GM23248 (cell line): Measurements from ENCODE around the gene CRB2. TPM values are rescaled to one million over a fixed set of nuclear protein-coding genes. Genes with fewer than 3 reads are reported as not detected.
A peak's percentile ranks its signal among the peaks of the same experiment; 100 is the strongest.

Source experiments
- DNase-seq: peaks from one replicate; pipeline ENCODE4 v3.0.0-alpha.2; 2015
- H2AFZ ChIP-seq: fragments of 200-600 bp; sonication (generic); 2 replicates; pipeline ENCODE4 v1.6.1; 2016; ENCODE audit warnings: antibody characterized with exemption
- H3F3A ChIP-seq: fragments of 200-600 bp; sonication (generic); 2 replicates; pipeline ENCODE4 v1.6.1; 2016; ENCODE audit warnings: mild to moderate bottlenecking, antibody characterized with exemption, mixed run types; ENCODE audit not compliant: insufficient read depth
- H3K27ac ChIP-seq: fragments of 200-600 bp; sonication (generic); 2 replicates; pipeline ENCODE4 v1.5.1; 2016; ENCODE audit warnings: mild to moderate bottlenecking
- H3K27me3 ChIP-seq: fragments of 200-600 bp; sonication (generic); replicated peaks from 2 replicates; pipeline ENCODE4 v1.6.1; 2016; ENCODE audit warnings: mild to moderate bottlenecking; ENCODE audit not compliant: insufficient read depth
- H3K36me3 ChIP-seq: fragments of 200-600 bp; sonication (generic); 2 replicates; pipeline ENCODE4 v1.6.1; 2016; ENCODE audit warnings: low read depth, mild to moderate bottlenecking
- H3K4me1 ChIP-seq: fragments of 200-600 bp; sonication (generic); 2 replicates; pipeline ENCODE4 v1.6.1; 2016; ENCODE audit warnings: mild to moderate bottlenecking; ENCODE audit not compliant: insufficient read depth
- H3K4me2 ChIP-seq: fragments of 200-600 bp; sonication (generic); one replicate; pipeline ENCODE4 v1.6.1; 2016; ENCODE audit warnings: mild to moderate bottlenecking; ENCODE audit not compliant: unreplicated experiment
- H3K4me3 ChIP-seq: fragments of 200-600 bp; sonication (generic); 2 replicates; pipeline ENCODE4 v1.5.1; 2016; ENCODE audit warnings: mild to moderate bottlenecking
- H3K79me2 ChIP-seq: fragments of 200-600 bp; sonication (generic); 2 replicates; pipeline ENCODE4 v1.6.1; 2016; ENCODE audit warnings: mild to moderate bottlenecking; ENCODE audit not compliant: insufficient read depth
- H3K9ac ChIP-seq: fragments of 200-600 bp; sonication (generic); 2 replicates; pipeline ENCODE4 v1.6.1; 2016; ENCODE audit warnings: mild to moderate bottlenecking
- H3K9me2 ChIP-seq: fragments of 200-600 bp; sonication (generic); 2 replicates; pipeline ENCODE4 v1.6.1; 2016; ENCODE audit warnings: mixed run types, mild to moderate bottlenecking, moderate library complexity; ENCODE audit not compliant: insufficient read depth
- H3K9me3 ChIP-seq: fragments of 200-600 bp; sonication (generic); one replicate; pipeline ENCODE4 v1.6.1; 2017; ENCODE audit warnings: low read depth
- H4K20me1 ChIP-seq: fragments of 200-600 bp; sonication (generic); 2 replicates; pipeline ENCODE4 v1.6.0; 2016; ENCODE audit not compliant: insufficient read depth
- EZH2 ChIP-seq: fragments of 200-600 bp; sonication (generic); IDR thresholded peaks from 2 replicates; pipeline ENCODE4 v1.6.1; 2018; ENCODE audit warnings: antibody characterized with exemption, mild to moderate bottlenecking; ENCODE audit not compliant: insufficient read depth, poor library complexity, severe bottlenecking
- EZH2phosphoT487 ChIP-seq: fragments of 200-600 bp; sonication (generic); IDR thresholded peaks from 2 replicates; pipeline ENCODE4 v1.6.1; 2018; ENCODE audit warnings: antibody characterized with exemption, moderate library complexity, mild to moderate bottlenecking, low read depth; ENCODE audit not compliant: insufficient read depth
- WGBS, 2 experiments: methylation state at CpG; one replicate each; pipeline ENCODE4 v1.1.6; 2015 to 2017; ENCODE audit warnings: low lambda C conversion rate in 2 of 2, low coverage in 1 of 2; ENCODE audit errors: missing lambda C conversion rate in 2 of 2; 5-methylcytosine and 5-hydroxymethylcytosine counted together
- in situ Hi-C: fragments of 300-500 bp; cut with MboI; formaldehyde crosslinking; loops from 2 replicates; pipeline ENCODE4 v1.15.0; 2020
- polyA plus RNA-seq: library from polyadenylated mRNA; unstranded; fragments of >200 nt; fragmentation: Nextera tagmentation; extraction: Ambion mirVana; gene quantifications from 2 replicates; pipeline ENCODE4 v1.2.1, GENCODE V29; 2016
- total RNA-seq: library from RNA; depleted of rRNA; stranded (reverse); fragments of >200 nt; shearing (Covaris generic); gene quantifications from 2 replicates; pipeline ENCODE4 v1.2.3, GENCODE V29; 2014

Gene CRB2
- total and polyA plus RNA-seq, 2 experiments from 2014 or later, result not detected

DNA sequence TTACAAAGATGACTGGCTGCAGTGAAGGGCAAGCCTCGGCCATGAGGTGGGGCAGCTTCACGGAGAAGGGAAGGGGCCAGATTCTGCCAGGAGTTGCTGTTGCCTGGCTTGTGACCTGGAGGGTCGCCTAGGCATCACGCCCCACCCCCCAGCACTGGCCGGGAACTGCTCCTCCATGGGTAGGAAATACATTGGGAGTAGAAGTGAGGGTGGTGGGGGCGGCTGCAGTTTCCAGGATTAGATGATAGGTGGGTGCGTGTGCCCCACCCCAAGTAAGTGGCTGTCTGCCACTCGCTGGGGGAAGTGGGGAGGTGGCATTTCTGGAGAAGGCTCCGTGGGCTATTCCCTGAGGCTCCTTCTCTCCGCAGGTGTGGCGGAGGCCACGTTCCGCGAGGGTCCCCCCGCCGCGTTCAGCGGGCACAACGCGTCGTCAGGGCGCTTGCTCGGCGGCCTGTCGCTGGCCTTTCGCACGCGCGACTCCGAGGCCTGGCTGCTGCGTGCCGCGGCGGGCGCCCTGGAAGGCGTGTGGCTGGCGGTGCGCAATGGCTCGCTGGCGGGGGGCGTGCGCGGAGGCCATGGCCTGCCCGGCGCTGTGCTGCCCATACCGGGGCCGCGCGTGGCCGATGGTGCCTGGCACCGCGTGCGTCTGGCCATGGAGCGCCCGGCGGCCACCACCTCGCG is 16.9 kb downstream of the CRB2 start:
- in situ Hi-C loops, result no loop called here
- Histone ChIP-seq H4K20me1 (no peaks in the 10 kb centered on the region), H3K36me3 (no peaks in the 10 kb centered on the region), H3K9me3 (no peaks in the 10 kb centered on the region), H3K79me2 (no peaks in the 10 kb centered on the region), H3K4me1 (no peaks in the 10 kb centered on the region), H3K4me2 (no peak overlapping the region), H3K27ac (no peak overlapping the region), H2AFZ (no peak overlapping the region), H3K9me2 (no peaks in the 10 kb centered on the region), H3K9ac (no peak overlapping the region), H3F3A (no peaks in the 10 kb centered on the region), H3K27me3 (peaks cover 24% of the 10 kb centered on the region), H3K4me3 (no peak overlapping the region)
- no peak for TF ChIP-seq EZH2
- 34 to 47% methylated on average over 45 to 55 of the region's 58 CpGs for whole genome bisulfite sequencing, 2 experiments
- no peak for DNase-seq

DNA sequence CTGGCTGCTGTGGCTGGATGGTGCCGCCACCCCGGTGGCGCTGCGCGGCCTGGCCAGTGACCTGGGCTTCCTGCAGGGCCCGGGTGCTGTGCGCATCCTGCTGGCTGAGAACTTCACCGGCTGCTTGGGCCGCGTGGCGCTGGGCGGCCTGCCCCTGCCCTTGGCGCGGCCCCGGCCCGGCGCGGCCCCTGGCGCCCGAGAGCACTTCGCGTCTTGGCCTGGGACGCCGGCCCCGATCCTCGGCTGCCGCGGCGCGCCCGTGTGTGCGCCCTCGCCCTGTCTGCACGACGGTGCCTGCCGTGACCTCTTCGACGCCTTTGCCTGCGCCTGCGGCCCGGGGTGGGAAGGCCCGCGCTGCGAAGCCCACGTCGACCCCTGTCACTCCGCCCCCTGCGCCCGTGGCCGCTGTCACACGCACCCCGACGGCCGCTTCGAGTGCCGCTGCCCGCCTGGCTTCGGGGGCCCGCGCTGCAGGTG is 17.5 kb downstream of the CRB2 start:
- Histone ChIP-seq H3F3A (no peaks in the 10 kb centered on the region), H3K4me3 (no peak overlapping the region), H4K20me1 (no peaks in the 10 kb centered on the region), H3K79me2 (no peaks in the 10 kb centered on the region), H3K36me3 (no peaks in the 10 kb centered on the region), H3K9ac (no peak overlapping the region), H3K27me3 (peaks cover 24% of the 10 kb centered on the region), H3K27ac (no peak overlapping the region), H3K4me1 (no peaks in the 10 kb centered on the region), H3K9me2 (no peaks in the 10 kb centered on the region), H3K9me3 (no peaks in the 10 kb centered on the region), H3K4me2 (no peak overlapping the region), H2AFZ (no peak overlapping the region)
- DNase-seq, result no peak
- TF ChIP-seq EZH2phosphoT487 (no peak), EZH2 (no peak)
- in situ Hi-C loops, result no loop called here
- 11 to 14% methylated on average over 38 to 58 of the region's 60 CpGs for WGBS, 2 experiments

DNA sequence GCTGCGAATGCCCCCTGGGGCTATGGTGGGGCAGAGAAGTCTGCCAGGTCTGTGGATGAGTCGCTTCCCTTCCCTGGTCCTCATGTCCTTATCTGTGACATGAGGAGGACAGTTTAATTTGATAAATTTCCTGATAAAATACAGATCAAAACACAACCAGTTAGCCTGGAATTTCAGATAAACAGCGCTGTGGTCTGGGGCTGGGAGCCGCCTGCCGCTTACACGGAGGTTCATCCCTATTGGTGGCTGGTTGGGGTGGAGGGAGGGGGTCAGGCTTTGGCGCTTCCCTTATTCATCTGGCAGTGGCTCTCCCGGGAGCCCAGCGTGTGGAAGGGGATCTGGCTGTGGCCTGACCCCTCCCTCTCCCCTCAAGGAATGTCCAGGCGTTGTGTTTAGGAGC is 17.9 kb downstream of the CRB2 start:
- TF ChIP-seq EZH2phosphoT487, result no peak
- peak; percentile 50 for TF ChIP-seq EZH2

DNA sequence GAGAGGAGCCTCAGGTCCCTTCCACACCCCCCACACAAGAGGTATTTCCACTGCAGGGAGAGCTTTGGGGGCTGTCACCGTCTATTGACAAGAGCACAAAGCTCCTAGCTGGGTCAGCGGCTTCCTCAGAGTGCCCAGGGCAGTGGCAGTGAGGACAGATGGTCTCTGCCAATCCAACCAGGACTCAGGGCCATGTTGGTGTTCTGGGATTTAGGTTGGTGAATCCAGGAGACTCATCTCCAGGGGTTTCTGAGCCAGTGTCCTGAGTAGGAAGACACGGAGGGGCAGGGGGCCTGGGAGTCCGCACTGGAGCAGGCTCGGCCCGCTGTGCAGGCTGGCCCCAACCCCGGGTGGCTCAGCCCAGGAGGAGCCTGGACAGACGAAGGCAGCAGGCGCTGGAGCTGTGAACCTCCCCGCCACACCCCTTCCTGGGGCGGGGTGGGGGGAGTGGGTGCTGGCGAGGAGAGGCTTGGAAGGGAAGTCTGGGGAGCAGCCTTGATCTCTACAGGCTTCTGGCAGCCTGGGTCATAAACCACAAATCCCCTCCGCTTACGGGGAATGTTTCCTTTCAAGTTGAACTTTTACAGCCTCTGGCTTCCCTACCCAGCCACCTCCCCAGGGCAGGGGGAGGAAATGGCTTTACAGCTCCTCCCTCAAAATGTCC is 19.6 kb downstream of the CRB2 start:
- TF ChIP-seq EZH2phosphoT487 (no peak), EZH2 (no peak)
- no peaks in the 10 kb centered on the region for H3F3A ChIP-seq
- no peaks in the 10 kb centered on the region for H3K36me3 ChIP-seq
- no peak overlapping the region for H3K4me3 ChIP-seq
- in situ Hi-C loops, result no loop called here
- peak; percentile 24 for DNase-seq
- no peak overlapping the region for H3K9ac ChIP-seq
- 15 to 19% methylated on average over 14 of the region's 14 CpGs for WGBS, 2 experiments
- H3K4me2 ChIP-seq, result no peak overlapping the region
- no peak overlapping the region for H2AFZ ChIP-seq
- H4K20me1 ChIP-seq, result no peaks in the 10 kb centered on the region
- H3K4me1 ChIP-seq, result no peaks in the 10 kb centered on the region
- no peaks in the 10 kb centered on the region for H3K9me2 ChIP-seq
- H3K79me2 ChIP-seq, result no peaks in the 10 kb centered on the region
- H3K27ac ChIP-seq, result no peak overlapping the region
- peaks cover 24% of the 10 kb centered on the region for H3K27me3 ChIP-seq
- H3K9me3 ChIP-seq, result no peaks in the 10 kb centered on the region

More for the DNA sequence above, 17.9 kb downstream of the CRB2 start:
- H2AFZ ChIP-seq, result no peak overlapping the region
- no peak overlapping the region for H3K4me2 ChIP-seq
- no peaks in the 10 kb centered on the region for H4K20me1 ChIP-seq
- H3K4me3 ChIP-seq, result no peak overlapping the region
- no peaks in the 10 kb centered on the region for H3K9me3 ChIP-seq
- no peaks in the 10 kb centered on the region for H3K79me2 ChIP-seq
- no peak overlapping the region for H3K9ac ChIP-seq
- no peak for DNase-seq
- H3K27ac ChIP-seq, result no peak overlapping the region
- 43 to 52% methylated on average over 9 to 10 of the region's 10 CpGs for WGBS, 2 experiments
- H3K27me3 ChIP-seq, result peaks cover 24% of the 10 kb centered on the region
- H3K4me1 ChIP-seq, result no peaks in the 10 kb centered on the region
- in situ Hi-C loops, result no loop called here
- no peaks in the 10 kb centered on the region for H3K36me3 ChIP-seq
- no peaks in the 10 kb centered on the region for H3F3A ChIP-seq
- no peaks in the 10 kb centered on the region for H3K9me2 ChIP-seq
